GM10847 (cell line): Measurements from ENCODE around the gene TMEM14C.
A peak's percentile ranks its signal among the peaks of the same experiment; 100 is the strongest.

Source experiments
- POLR2A ChIP-seq: IDR thresholded peaks from 2 replicates; pipeline ENCODE4 v1.6.1; 2011; ENCODE audit not compliant: insufficient read length; ENCODE audit errors: extremely low read depth

Gene TMEM14C

DNA sequence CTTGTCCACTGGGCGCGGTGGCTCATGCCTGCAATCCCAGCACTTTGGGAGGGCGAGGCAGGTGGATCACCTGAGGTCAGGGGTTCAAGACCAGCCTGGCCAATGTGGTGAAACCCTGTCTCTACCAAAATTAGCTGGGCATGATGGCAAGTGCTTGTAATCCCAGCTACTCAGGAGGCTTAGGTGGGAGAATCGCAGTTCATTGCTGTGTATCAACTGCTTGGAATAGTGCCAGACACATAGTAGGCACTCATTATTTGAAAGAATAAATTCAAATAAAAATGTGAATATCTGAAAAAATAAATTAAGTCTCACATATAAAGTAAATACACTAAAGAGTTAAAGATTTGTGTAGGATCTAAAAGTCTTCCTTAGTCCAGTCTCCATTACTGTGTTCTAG lies 26.2 kb upstream of the TMEM14C start:
- no peak for TF ChIP-seq POLR2A

- TF ChIP-seq POLR2A, result no peak
Observed at GRCh38 chr6:10713962-10714361, 8.9 kb upstream of the TMEM14C start.

GRCh38 chr6:10719296-10719963 lies 3.4 kb upstream of the TMEM14C start:
- TF ChIP-seq POLR2A, result no peak

- TF ChIP-seq POLR2A, result no peak
Observed at GRCh38 chr6:10719964-10720264, 3.0 kb upstream of the TMEM14C start.

DNA sequence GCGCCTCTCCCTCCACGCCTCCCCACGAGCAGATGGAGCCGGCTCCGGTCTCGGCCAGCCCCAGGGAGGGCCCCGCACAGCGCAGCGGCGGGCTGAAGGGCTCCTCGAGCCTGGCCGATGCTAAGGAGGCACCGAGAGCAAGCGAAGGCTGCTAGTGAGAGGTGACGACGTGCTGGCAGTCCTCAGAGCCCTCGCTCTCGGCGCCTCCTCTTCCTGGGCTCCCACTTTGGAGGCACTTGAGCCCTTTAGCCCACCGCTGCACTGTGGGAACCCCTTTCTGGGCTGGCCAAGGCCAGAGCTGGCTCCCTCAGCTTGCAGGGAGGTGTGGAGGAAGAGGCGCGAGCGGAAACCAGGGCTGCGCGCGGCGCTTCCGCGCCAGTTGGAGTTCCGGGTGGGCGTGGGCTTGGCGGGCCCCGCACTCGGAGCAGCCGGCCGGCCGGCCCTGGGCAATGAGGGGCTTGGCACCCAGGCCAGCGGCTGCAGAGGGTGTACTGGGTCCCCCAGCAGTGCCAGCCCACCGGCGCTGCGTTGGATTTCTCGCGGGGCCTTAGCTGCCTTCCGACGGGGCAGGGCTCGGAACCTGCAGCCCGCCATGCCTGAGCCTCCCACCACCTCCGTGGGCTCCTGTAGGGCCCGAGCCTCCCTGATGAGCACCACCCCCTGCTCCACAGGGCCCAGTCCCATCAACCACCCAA lies 2.5 kb upstream of the TMEM14C start:
- peak; percentile 43 for TF ChIP-seq POLR2A

DNA sequence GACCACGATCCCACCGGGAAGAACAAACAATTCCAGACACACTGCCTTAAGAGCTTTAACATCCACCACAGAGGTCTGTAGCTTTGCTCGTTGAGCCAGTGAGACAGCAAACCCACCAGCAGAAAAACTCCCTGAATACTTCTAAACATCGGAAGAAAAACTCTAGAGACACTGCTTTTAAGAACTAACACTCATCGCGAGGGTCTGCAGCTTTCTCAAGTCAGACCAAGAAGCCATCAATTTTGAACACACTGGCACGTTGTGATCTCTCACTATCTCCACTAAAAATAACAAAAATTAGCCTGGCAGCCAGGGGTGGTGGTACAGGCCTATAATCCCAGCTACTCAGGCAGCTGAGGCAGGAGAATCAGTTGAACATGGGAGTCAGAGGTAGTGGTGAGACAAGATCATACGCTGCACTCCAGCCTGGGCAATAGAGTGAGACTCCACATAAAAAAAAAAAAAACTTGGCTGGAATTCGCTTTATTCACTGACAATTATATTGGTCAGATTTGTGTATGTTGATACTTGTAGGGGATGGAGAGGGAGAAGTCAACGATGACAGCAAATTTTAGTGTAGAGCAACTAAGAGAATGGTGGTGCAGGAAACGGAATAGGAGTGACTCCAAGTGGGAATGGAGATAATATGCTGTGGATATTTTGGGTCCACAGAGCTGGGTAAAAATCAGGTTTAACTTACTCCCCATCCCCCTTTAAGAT lies 860 bp upstream of the TMEM14C start:
- TF ChIP-seq POLR2A, result no peak

- no peak for TF ChIP-seq POLR2A
Observed at GRCh38 chr6:10722570-10722819, 375 bp upstream of the TMEM14C start.

DNA sequence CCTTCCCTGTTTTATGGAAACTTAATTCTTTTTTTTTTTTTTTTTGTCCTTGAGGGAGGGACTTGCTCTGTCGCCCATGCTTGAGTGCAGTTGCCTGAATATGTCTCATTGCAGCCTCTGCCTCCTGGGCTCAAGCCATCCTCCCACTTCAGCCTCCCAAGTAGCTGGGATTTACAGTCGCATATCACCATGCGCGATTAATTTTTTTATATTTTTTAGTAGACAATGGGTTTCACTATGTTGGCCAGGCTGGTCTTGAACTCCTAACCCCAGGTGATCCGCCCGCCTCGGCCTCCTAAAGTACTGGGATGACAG lies 654 bp downstream of the TMEM14C start:
- no peak for TF ChIP-seq POLR2A

DNA sequence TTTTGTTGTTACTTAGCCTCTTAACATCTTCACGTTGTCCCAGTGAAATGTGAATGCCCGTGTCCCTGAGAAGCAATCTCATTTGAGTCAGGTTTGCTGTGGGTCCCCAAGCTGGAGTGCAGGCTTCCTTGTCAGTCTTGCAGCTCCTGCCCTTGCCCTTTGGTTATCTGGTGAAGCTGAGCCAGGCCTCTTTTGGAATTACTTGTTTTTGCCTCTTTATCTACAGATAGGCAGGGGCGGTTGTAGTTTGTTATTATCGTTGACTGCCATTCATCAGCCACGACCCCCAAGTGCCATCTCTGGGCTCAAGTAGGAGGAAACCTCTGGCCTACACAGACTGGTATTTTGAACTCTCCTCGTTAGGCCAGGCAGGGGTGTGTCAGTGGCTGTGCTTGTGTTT lies 2.2 kb downstream of the TMEM14C start:
- TF ChIP-seq POLR2A, result no peak

- TF ChIP-seq POLR2A, result no peak
Observed at GRCh38 chr6:10725716-10726115, 2.8 kb downstream of the TMEM14C start.

- TF ChIP-seq POLR2A, result no peak
Observed at GRCh38 chr6:10730254-10730653, 7.4 kb downstream of the TMEM14C start.

GRCh38 chr6:10733151-10733715 lies 10.4 kb downstream of the TMEM14C start:
- no peak for TF ChIP-seq POLR2A

DNA sequence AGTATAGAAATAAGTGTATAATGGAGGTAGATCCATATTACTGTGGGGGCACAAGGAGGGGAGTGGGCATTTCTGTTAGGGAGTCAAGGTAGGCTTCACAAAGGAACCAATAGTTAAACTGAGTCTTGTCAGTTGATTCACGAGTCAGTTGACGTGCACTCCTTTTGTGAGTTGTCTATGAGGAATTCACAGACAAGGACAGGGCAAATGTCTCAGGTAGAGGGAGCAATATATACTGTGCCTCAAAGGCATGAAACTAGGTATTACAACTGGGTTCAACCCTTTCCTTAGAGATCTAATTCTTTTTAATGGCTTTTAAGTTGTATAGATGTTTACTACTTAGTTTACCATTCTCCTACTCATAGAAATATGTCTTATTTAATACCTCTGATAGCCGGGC lies 11.0 kb downstream of the TMEM14C start:
- TF ChIP-seq POLR2A, result no peak

DNA sequence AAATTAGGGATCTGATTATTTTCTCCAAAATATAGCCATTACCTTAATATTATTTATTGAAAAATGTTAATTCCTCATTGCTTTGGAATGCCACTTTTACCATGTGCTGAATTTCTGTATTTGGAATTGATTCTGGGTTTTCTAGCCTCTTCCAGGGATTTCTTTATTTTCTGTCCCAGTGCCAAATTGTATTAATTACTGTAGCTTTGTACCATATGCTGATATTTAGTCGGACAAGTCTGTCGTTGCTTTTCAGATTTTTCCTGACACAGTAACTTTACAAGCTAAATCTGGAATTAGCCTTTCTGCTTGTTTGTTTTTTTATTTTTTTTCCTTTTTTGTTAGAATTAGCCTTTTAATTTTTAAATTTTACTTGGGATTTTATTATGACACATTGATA lies 13.9 kb downstream of the TMEM14C start:
- TF ChIP-seq POLR2A, result no peak

DNA sequence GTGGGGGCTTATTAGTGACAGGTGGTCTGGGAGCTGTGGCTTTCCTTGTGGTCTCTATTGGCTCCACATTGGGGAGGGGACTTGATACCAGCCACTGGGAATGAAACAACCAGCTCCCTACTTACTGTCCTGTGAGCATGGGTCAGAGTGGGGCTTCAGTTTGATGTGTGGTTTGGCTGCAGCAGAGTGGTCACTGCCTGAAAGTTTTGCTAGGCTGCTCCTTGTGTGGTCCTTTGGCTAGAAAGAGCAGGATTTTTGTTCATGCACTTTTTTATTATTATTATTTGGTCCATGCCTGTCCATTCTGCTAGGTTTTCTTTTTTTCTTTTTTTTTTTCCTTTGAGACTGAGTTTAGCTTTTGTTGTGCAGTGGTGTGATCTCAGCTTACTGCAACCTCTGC lies 17.2 kb downstream of the TMEM14C start:
- no peak for TF ChIP-seq POLR2A

GRCh38 chr6:10742251-10742650 lies 19.4 kb downstream of the TMEM14C start:
- no peak for TF ChIP-seq POLR2A

DNA sequence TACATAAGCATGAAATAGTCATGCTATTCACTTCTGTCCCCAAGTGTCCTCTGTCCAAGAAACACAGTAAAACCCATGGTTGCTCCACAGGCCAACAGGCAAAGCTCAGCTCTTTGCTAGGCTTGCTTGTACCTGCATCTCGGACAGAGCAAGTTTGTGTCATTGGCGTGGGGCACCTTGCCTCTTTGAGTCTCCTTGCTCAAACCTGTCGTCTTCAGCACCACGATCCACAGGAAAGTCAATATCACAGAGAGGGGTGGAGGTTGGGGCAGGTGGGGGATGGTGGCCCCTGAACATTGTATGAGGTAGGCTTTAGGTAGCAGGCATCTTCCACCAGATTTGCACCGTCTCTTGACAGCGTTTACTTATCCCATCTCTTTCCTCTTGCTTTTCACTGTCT lies 20.6 kb downstream of the TMEM14C start:
- TF ChIP-seq POLR2A, result no peak

GRCh38 chr6:10745116-10745515 lies 22.2 kb downstream of the TMEM14C start:
- no peak for TF ChIP-seq POLR2A

DNA sequence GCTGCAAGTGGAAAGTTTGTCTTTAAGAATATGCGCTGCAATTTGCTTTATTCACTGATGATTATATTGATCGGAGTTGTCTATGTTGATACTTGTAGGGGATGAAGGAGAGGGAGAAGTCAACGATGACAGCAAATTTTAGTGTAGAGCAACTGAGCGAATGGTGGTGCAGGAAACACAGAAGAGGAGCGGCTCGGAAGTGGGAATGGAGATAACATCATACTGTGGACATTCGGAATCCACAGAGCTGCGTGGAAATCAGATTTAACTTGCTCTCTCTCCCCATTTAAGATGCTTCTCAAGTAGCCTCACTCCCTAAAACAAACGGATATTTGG lies 24.0 kb downstream of the TMEM14C start:
- TF ChIP-seq POLR2A, result no peak
